ENCODE data around the gene UBXN4.

DNA sequence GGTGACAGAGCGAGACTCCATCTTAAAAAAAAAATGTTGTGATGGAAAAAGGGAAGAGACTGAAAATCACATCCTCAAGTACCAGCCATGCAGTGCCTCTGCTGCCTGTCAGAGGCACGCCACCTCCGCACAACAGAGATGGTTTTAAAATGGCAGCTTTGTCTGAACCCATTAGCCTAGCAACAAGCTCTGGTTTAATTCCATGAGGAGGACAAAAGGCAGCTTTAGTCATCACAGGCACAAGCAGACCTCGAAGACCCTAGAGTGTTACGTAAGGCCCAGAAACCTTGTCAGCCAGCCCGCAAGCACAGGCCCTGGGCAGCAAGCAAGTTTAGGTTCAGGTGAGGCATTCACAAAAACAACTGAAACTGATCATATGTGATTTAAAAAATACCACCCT lies 84.9 kb downstream of the UBXN4 start:
- TF ChIP-seq POLR2A (IDR thresholded peaks at IDR 0.05; ENCODE audit: low read depth) (no peak), POLR2AphosphoS5 (IDR thresholded peaks at IDR 0.05) (no peak)
- TF ChIP-seq, protein P1, sequence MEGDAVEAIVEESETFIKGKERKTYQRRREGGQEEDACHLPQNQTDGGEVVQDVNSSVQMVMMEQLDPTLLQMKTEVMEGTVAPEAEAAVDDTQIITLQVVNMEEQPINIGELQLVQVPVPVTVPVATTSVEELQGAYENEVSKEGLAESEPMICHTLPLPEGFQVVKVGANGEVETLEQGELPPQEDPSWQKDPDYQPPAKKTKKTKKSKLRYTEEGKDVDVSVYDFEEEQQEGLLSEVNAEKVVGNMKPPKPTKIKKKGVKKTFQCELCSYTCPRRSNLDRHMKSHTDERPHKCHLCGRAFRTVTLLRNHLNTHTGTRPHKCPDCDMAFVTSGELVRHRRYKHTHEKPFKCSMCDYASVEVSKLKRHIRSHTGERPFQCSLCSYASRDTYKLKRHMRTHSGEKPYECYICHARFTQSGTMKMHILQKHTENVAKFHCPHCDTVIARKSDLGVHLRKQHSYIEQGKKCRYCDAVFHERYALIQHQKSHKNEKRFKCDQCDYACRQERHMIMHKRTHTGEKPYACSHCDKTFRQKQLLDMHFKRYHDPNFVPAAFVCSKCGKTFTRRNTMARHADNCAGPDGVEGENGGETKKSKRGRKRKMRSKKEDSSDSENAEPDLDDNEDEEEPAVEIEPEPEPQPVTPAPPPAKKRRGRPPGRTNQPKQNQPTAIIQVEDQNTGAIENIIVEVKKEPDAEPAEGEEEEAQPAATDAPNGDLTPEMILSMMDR (IDR thresholded peaks at IDR 0.05), result no peak
